K562 (cell line): Measurements from ENCODE around the gene DTX4.

Experiments used
- CBX1 ChIP-seq: sonication (generic); IDR thresholded peaks from 2 replicates; pipeline ENCODE4 v1.6.1; 2016; ENCODE audit warnings: antibody characterized with exemption, low read depth, mild to moderate bottlenecking
- FOXA1 ChIP-seq: fragments of 450-650 bp; IDR thresholded peaks from 2 replicates; pipeline ENCODE4 v1.6.1; 2016; ENCODE audit warnings: mild to moderate bottlenecking, borderline replicate concordance
- HLTF ChIP-seq: fragments of 450-650 bp; IDR thresholded peaks from 2 replicates; pipeline ENCODE4 v1.6.1; 2016
- MAFK ChIP-seq: IDR thresholded peaks from 2 replicates; pipeline ENCODE4 v1.6.1; 2011; ENCODE audit warnings: low read length, improper control_type of control experiment
- PHF21A ChIP-seq: fragments of 450-650 bp; IDR thresholded peaks from 2 replicates; pipeline ENCODE4 v1.6.1; 2017; ENCODE audit warnings: low read depth, borderline replicate concordance
- U2AF2 ChIP-seq: fragments of 200-400 bp; formaldehyde crosslinking; optimal IDR thresholded peaks from 2 replicates; pipeline ENCODE3; 2017; ENCODE audit warnings: low read depth, mild to moderate bottlenecking, low read length
- ZBTB43 ChIP-seq: sonication (generic); formaldehyde crosslinking; IDR thresholded peaks from 2 replicates; pipeline ENCODE4 v1.8.0; 2023; ENCODE audit warnings: mild to moderate bottlenecking, missing genetic modification reagents
- ZNF311 ChIP-seq: fragments of 250-450 bp; sonication (Bioruptor Pico); IDR thresholded peaks from 2 replicates; pipeline ENCODE4 v1.4.0; 2020; ENCODE audit warnings: mild to moderate bottlenecking, moderate library complexity
- ZNF384 ChIP-seq: IDR thresholded peaks from 2 replicates; pipeline ENCODE4 v1.6.1; 2012; ENCODE audit warnings: low read depth, low read length, improper control_type of control experiment
- TF ChIP-seq, protein P1 (sequence below): fragments of 250-450 bp; sonication (Bioruptor Pico); IDR thresholded peaks from 2 replicates; pipeline ENCODE4 v1.8.0; 2021; ENCODE audit warnings: mild to moderate bottlenecking, moderate library complexity
- TF ChIP-seq, protein P2 (sequence below): fragments of 450-650 bp; formaldehyde crosslinking; IDR thresholded peaks from 2 replicates; pipeline ENCODE4 v1.4.0; 2022; ENCODE audit warnings: missing genetic modification characterization

DNA sequence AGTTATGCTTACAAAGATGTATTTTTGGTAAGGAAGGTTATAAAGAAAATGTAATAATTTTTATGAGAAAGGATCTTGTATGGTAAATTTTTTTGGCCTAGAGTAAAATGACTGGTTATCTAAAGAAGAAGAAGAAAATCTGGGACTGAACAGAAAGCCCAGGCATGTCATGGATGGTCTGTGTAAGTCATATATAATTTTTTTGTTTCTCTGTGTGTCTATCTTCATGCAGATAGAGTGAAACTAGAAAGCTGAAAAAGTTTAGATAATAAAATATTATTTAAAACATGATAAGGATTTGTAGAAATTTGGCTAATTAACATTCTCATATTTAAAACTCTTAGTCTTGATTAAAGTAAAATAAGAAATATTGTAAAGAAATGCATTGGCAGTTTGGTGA is 68.4 kb downstream of the DTX4 start:
- TF ChIP-seq ZNF311 (CRISPR knock-in tag) (no peak), U2AF2 (no peak), MAFK (no peak), CBX1 (no peak), HLTF (no peak), FOXA1 (no peak), ZBTB43 (CRISPR knock-in tag) (no peak), ZNF384 (no peak), PHF21A (no peak)
- TF ChIP-seq, protein P1, sequence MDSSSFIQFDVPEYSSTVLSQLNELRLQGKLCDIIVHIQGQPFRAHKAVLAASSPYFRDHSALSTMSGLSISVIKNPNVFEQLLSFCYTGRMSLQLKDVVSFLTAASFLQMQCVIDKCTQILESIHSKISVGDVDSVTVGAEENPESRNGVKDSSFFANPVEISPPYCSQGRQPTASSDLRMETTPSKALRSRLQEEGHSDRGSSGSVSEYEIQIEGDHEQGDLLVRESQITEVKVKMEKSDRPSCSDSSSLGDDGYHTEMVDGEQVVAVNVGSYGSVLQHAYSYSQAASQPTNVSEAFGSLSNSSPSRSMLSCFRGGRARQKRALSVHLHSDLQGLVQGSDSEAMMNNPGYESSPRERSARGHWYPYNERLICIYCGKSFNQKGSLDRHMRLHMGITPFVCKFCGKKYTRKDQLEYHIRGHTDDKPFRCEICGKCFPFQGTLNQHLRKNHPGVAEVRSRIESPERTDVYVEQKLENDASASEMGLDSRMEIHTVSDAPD (CRISPR knock-in tag), result no peak
- TF ChIP-seq, protein P2, sequence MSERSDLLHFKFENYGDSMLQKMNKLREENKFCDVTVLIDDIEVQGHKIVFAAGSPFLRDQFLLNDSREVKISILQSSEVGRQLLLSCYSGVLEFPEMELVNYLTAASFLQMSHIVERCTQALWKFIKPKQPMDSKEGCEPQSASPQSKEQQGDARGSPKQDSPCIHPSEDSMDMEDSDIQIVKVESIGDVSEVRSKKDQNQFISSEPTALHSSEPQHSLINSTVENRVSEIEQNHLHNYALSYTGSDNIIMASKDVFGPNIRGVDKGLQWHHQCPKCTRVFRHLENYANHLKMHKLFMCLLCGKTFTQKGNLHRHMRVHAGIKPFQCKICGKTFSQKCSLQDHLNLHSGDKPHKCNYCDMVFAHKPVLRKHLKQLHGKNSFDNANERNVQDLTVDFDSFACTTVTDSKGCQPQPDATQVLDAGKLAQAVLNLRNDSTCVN (CRISPR knock-in tag), result no peak
